Mucosa of descending colon (tissue), 3 donors: ENCODE results near the gene PON2. TPM values are rescaled to one million over a fixed set of nuclear protein-coding genes. Genes with fewer than 3 reads are reported as not detected.

Experiments
- ATAC-seq: fragments of 200-7000 bp; cut with Tn5 transposase; one replicate; pipeline ENCODE4 v1.9.1; 2020; ENCODE audit warnings: mild to moderate bottlenecking, moderate library complexity
- DNase-seq, 3 donors: peaks; one replicate each; pipeline ENCODE4 v3.0.0-alpha.2; 2020
- H3K36me3 ChIP-seq: fragments of 200-600 bp; one replicate; pipeline ENCODE4 v1.8.0; 2021; ENCODE audit warnings: low read depth, mild to moderate bottlenecking
- H3K4me1 ChIP-seq: fragments of 200-600 bp; one replicate; pipeline ENCODE4 v1.8.0; 2021; ENCODE audit warnings: low read depth, mild to moderate bottlenecking
- H3K4me3 ChIP-seq: fragments of 200-600 bp; one replicate; pipeline ENCODE4 v1.8.0; 2021; ENCODE audit warnings: mild to moderate bottlenecking
- H3K9me3 ChIP-seq: fragments of 200-600 bp; one replicate; pipeline ENCODE4 v1.8.0; 2021; ENCODE audit warnings: mild to moderate bottlenecking
- CTCF ChIP-seq: fragments of 200-600 bp; IDR thresholded peaks from one replicate; pipeline ENCODE4 v1.8.0; 2022; ENCODE audit warnings: antibody characterized with exemption, mild to moderate bottlenecking
- intact Hi-C, 2 donors: fragments of 100-400 bp; cut with DNase I in 1 of 2; cut with micrococcal nuclease in 1 of 2; formaldehyde crosslinking; loops; one replicate each; pipeline versions ENCODE4 v1.11.0 to v1.11.1; 2022; cut with DNase I, micrococcal nuclease
- total RNA-seq, 3 donors: library from RNA; stranded (reverse); fragmentation: NEBNext Ultra II Directional in 2 of 3; extraction: Animal tissue kit (Norgen Biotek cat#: 25700) in 2 of 3; gene quantifications; one replicate each; pipeline versions ENCODE4 v1.2.1 to v1.2.4, GENCODE V29; 2021 to 2023
- donor health status: DM: no; HTN: no; CAD: no; lungs with moderate emphysema.
- donor health status: DM: no; HTN: no; CAD: no.
- donor health status: DM: no; HTN: yes; CAD: no.

The PON2 gene
- total RNA-seq, 3 donors from 2014 or later, result 95.9 to 140 (median 129) TPM

- intact Hi-C loops, result no loop called here
- peaks cover 6% of the 10 kb centered on the region for H3K9me3 ChIP-seq
These were observed 23.1 kb upstream of the PON2 start for GRCh38 chr7:95457947-95458346.

GRCh38 chr7:95454438-95455045 is 19.7 kb upstream of the PON2 start:
- ATAC-seq (no peak), DNase-seq (no peak)
- TF ChIP-seq CTCF, result no peak
- Histone ChIP-seq H3K36me3 (no peaks in the 10 kb centered on the region), H3K4me3 (no peak overlapping the region), H3K4me1 (no peaks in the 10 kb centered on the region), H3K9me3 (peaks cover 6% of the 10 kb centered on the region)
- intact Hi-C loops, result no loop called here

More at GRCh38 chr7:95457947-95458346, 23.1 kb upstream of the PON2 start:
- ATAC-seq (no peak), DNase-seq (no peak)
- no peaks in the 10 kb centered on the region for H3K4me1 ChIP-seq
- no peak overlapping the region for H3K4me3 ChIP-seq
- TF ChIP-seq CTCF, result no peak
- no peaks in the 10 kb centered on the region for H3K36me3 ChIP-seq

GRCh38 chr7:95446618-95447017 is 11.8 kb upstream of the PON2 start:
- Histone ChIP-seq H3K4me1 (no peaks in the 10 kb centered on the region), H3K4me3 (no peak overlapping the region), H3K9me3 (no peaks in the 10 kb centered on the region), H3K36me3 (no peaks in the 10 kb centered on the region)
- intact Hi-C loops, result no loop called here
- ATAC-seq, result no peak
- no peak for TF ChIP-seq CTCF
- DNase-seq, result no peak

GRCh38 chr7:95444796-95445195 is 10.0 kb upstream of the PON2 start:
- no peak for TF ChIP-seq CTCF
- ATAC-seq, result no peak
- Histone ChIP-seq H3K4me3 (no peak overlapping the region), H3K36me3 (no peaks in the 10 kb centered on the region), H3K9me3 (no peaks in the 10 kb centered on the region), H3K4me1 (no peaks in the 10 kb centered on the region)
- intact Hi-C loops, result no loop called here
- no peak for DNase-seq

- H3K4me3 ChIP-seq, result no peak overlapping the region
- H3K4me1 ChIP-seq, result peaks cover 2% of the 10 kb centered on the region
- peak in 1 of 3 donors; percentile 46 for DNase-seq
- H3K36me3 ChIP-seq, result no peaks in the 10 kb centered on the region
- intact Hi-C loops, result no loop called here
- no peaks in the 10 kb centered on the region for H3K9me3 ChIP-seq
- TF ChIP-seq CTCF, result no peak
- ATAC-seq, result peak; percentile 97
These were observed 6.4 kb upstream of the PON2 start for GRCh38 chr7:95441042-95441823.
